Stimulated activated CD4-positive, alpha-beta T cell treated with anti-CD3 and anti-CD28 coated beads, Interleukin-12 subunit alpha, Interleukin-12 subunit beta, amount 100 ng/mL, for 24 hours (primary cell): ENCODE data around the gene CREB1.
"Not testable (repeated sequence)": the region's sequence is repeated elsewhere in the genome, so short reads cannot be mapped to it uniquely, and the experiment has no call there.

Experiments
- DNase-seq, 2 experiments: peaks; one replicate each; pipeline ENCODE4 v3.0.0-alpha.2; 2020; ENCODE audit warnings: low read depth in 2 of 2

Gene CREB1

DNA sequence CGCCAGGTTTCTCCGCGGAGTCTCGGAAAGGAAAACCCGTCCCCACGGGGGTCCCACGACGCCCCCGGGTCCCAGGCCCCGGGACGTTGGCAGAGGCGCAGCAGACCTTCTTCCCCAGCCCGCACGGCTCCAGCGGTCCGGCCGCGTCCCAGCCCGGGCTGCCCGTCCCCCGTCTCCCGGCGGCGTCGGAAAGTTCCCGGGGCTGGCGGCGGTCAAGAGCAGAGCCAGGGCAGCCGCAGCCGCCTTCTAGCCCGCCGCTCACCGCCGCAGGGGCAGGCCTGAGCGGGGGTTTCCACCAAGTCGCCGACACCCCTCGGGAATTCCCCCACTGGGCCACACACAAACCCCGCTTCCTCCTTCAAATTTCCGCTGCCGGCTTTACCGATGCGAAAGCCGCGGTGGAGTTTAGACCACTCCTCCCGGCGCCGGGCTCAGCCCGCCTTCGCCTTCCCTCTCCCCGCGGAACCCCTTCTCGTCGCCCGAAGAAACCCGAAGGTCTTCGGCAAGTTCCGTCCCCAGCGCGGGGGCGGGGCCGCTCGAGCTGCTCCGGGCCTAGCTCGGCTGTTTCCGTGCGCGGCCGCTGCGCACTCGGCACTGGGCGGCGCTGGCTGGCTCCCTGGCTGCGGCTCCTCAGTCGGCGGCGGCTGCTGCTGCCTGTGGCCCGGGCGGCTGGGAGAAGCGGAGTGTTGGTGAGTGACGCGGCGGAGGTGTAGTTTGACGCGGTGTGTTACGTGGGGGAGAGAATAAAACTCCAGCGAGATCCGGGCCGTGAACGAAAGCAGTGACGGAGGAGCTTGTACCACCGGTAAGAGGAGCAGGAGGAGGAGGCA, at the start of gene CREB1:
Gene CREB1 (plus strand): TSS at position 633 of the 830 bp plus-strand sequence. CDS start 25,674 bp downstream, outside the sequence.
- DNase-seq: peak; percentile 99 to 100

- no peak for DNase-seq
These were observed 49.2 kb upstream of the CREB1 start for GRCh38 chr2:207480521-207481040.

- no peak for DNase-seq
These were observed 47.8 kb upstream of the CREB1 start for GRCh38 chr2:207481924-207482323.

DNA sequence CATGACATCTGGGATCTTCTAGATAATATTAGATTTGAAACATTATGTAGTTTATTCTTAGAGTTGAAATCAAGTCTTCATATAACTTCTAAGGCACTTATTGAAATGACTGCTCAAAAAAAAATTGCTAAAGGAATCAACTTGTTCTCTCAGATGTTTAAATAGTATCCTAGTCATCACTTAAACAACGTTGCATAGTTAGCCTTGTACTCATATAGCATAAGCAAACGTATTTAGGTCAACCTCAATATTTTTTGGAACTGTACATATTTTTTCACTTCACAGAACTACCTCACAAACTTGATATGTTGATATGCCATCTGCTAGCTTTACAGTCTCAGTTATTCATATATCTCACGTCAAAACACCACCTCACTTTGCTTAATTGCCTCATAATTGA, 47.1 kb upstream of the CREB1 start:
- DNase-seq: no peak

GRCh38 chr2:207483066-207483465, 46.7 kb upstream of the CREB1 start:
- no peak for DNase-seq

DNA sequence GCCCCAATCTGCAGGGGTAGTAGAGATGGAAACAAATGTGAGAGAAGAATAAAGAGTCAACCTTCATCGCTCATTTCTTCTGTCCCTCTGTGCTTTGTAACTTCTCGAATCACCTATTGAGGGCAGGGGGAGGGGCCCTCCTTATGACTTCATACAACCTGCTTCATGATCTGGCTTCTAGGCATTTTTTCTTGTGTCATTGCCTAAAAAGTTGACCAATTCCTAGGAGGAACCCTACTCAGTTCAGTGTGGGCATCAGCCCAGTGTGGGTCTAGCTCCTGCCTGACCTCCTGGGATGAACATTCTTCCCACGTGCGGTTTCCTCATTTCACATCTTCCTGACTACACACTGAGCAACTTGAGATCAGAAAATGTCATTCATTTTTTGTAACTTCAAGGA, 46.3 kb upstream of the CREB1 start:
- no peak for DNase-seq

DNA sequence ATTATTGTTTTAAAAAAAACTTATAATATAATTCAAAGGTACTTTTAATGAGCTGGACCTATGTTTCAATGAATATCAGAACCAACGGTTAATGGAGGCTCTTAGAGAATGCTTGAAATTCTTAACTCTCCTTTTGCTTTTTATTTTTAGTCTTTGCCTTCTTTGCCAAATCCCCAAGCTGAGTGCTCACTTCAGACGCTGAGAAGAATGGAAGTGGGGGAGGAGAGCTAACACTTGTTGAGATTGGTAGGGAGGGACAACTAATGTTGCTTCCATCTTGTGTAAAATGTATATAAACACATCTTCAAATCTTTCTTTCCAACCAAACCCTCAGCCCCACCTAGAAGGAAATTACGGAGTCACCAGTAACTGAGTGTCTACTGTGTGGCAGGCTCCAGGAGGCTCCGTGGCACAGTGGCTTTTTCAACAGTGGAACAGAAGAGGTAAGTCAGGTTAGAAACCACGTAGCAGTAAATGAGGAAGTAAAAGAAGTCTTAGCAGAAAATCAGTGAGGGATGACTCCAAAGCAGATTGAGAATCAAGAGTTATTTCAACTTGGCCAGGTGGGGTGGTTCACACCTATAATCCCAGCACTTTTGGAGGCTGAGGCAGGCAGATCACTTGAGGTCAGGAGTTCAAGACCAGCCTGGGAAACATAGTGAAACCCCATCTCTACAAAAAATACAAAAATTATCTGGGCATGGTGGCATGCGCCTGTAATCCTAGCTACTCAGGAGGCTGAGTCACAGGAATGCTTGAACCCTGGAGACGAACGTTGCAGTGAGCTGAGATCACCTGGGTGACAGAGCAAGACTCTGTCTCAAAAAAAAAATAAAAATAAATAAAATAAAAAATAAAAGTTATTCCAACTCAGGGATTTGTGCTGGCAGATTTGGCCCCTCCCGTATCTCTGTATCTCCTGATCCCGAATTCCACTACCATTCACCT, 45.0 kb upstream of the CREB1 start:
- DNase-seq: no peak

GRCh38 chr2:207487650-207488311, 42.0 kb upstream of the CREB1 start:
- no peak for DNase-seq

DNA sequence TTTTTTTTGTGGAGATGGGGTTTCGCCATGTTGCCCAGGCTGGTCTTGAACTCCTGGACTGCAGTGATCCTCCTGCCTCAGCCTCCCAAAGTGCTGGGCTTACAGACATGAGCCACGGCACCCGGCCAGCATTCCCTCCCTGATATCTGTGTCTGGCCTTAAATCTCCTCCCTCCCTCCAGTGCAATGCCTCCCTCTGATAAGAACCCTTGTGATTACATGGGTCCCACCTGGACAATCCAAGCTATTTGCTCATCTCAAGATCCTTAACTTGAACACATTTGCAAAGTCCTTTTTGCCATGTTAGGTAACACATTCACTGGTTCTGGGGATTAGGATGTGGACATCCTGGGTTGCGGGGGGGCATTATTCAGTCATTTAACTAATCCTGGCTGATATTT, 40.5 kb upstream of the CREB1 start:
- DNase-seq: no peak

DNA sequence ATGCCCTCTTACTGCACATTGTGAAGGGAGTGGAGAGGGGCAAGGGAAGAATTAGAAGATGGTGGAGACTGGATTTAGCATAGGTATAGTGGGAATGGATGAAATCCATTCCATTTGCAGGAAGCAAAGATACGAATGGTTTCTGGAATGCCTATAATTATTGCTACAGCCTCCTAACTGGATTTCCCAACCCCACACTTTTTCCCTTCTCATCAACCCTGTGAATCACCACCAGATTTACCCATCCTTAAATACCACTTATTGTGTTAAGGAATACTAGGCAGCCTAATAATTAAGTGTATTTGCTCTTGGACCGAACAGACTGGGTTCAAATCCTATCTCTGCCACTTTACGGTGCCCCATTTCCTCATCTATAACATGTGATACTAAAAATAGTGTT, 39.3 kb upstream of the CREB1 start:
- DNase-seq: no peak

- no peak for DNase-seq
These were observed 38.7 kb upstream of the CREB1 start for GRCh38 chr2:207491086-207491485.

- no peak for DNase-seq
These were observed 37.8 kb upstream of the CREB1 start for GRCh38 chr2:207491956-207492355.

DNA sequence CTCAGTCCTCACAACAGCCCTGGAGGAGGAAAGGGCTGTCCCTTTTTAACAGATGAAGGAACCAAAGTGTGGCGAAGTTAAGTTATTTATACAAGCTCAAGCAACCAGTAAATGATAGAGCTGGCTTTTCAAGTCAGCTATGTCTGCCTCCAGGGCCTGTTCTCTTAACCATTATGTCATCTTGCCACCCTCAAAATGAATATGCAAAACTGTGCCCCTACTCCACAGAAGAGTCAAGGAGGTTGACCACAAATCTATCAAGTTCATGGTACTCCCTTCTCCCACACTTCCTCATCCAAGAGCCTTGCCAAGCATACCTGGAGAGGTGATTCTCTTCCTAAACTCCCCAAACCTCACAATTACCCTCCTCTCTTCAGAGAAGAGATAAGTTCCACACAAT, 37.3 kb upstream of the CREB1 start:
- DNase-seq: no peak

DNA sequence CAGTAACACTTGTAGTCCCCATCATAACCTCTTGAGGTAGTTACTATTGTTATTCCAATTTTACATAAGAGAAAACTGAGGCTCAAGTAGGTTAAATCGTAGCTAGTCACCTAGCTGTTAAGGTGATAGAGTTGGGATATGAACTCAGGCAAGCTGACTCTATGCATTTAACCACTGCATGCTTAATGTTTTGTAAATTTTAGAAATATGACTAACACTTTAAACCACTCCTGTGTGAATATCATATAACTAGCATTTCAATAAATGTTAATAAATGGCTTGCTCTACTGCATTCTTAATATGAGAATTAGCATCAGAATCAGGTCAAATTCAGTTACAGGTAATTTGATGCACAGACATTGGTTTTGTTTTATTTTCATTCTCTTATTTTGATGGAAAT, 35.6 kb upstream of the CREB1 start:
- no peak for DNase-seq

DNA sequence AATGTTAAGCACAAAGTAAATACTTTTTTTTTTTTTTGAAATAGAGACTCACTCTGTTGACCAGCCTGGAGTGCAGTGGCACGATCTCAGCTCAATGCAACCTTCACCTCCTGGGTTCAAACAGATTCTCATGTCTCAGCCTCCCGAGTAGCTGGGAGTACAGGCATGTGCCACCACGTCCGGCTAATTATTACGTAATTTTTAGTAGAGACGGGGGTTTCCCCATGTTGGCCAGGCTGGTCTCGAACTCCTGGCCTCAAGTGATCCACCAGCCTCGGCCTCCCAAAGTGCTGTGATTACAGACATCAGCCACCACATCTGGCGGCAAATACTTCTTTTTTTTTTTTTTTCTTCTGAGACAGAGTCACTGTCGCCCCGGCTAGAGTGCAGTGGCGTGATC, 32.8 kb upstream of the CREB1 start:
- not testable (repeated sequence) for DNase-seq

- no peak for DNase-seq
These were observed 32.2 kb upstream of the CREB1 start for GRCh38 chr2:207497596-207497995.

GRCh38 chr2:207498427-207498826, 31.3 kb upstream of the CREB1 start:
- no peak for DNase-seq

DNA sequence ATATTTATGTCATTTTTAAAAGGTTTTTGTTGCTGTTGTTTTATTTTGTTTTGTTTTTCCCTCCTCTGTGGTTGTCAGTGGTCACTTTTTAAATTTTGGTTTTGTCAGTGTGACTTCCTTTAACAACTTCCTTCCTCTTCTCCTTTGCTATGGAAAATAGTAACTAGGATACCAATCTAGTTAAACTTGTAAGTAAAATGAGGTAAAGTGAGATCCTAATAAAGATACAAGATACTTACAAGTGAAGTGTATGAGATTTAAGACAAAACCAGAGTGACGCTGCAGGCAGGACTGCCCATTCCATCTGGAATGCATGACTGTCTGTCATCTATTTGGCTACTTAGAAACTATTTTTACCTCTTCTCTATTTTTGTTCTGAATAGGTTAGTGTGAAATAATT, 30.6 kb upstream of the CREB1 start:
- no peak for DNase-seq

- DNase-seq: no peak
These were observed 27.8 kb upstream of the CREB1 start for GRCh38 chr2:207501802-207502576.

DNA sequence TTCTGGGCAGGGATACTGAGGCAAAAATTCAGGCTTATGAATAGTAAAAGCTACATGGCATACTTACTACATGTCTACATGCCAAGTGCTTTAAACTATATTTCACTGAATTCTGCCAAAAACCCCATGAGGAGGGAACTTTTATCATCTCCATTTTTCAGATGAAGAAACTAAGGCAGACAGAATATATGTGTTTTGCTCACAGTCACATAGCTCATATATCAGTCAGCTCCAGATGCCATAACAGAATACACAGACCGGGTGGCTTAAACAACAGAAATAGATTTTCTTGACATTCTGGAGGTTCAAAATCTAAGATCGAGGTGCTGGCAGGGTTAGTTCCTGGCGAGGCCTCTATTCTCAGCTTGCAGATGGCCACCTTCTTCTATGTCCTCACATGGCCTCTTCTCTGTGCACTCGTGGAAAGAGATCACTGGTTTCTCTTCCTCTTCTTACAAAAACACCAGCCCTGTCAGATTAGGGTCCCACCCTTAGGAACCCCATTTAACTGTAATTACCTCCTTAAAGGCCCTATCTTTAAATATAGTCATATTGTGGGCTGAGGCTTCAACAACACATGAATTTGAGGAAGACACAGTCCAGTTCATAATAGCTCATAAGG, 27.1 kb upstream of the CREB1 start:
- DNase-seq: no peak

- no peak for DNase-seq
These were observed 26.5 kb upstream of the CREB1 start for GRCh38 chr2:207503234-207503633.
